ENCODE measurements around the gene RIN3.
"Not testable (repeated sequence)": the region's sequence is repeated elsewhere in the genome, so short reads cannot be mapped to it uniquely, and the experiment has no call there.

The RIN3 gene

DNA sequence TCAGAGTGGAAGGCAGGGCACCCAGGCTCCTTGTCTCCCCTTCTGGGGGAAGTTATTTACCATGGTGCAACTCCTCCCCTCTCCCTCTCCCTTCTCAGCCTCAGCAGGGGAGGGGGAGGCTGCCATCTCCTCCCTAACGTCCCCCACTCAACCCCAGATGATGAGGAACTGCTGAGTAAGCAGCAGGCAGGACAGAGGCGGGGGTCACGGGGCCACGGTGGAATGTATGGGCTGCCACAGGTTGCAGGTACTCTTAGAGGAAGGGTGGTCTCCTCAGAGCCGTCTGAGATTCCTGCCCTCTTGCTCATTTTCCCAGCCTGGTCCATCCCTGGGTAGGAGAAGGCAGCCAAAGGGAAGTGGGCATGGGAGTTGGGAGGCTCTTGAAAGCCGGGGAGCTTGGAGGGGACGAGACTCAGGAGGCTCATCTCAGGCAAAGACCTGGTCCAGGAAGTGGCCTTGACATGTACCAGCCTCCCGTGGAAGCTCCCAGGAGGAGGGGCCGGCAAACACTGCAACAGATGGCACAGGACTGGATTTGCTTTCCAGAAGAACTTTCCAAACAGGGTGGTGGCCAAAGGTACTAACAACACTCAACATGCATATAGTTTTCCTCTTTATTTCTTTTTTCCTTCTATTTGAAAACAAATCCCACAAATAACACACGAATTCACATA, 19.0 kb downstream of the RIN3 start:
- no peak for DNase-seq

DNA sequence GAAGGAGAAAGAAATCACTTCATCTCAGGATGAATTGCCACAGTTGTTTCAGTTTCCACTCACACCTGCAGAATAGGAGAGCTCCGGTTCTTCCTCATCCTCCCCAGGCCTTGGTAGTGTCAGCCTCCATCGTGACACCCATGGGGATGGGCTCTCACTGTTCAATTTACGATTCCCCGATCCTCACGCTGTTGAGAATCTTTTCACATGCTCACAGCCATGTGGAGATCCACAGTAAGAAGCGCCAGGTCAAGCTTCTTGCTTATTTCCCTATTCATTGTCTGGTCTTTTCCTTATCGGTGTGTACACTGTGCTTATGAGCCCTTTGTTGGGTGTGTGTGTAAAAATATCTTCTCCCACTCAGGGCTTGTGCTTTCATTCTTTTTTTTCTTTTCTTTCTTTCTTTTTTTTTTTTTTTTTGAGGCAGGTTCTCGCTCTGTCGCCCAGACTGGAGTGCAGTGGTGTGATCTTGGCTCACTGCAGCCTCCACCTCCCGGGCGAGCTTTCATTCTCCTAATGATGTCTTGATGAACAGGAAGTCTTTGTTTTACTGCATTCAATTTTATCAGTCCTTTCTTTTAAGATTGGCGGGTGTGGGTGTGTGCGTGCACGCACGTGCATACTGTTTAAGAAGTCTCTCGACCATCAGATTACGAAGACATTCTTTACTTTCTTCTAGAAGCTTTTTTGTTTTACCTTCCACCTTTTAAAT, 21.5 kb downstream of the RIN3 start:
- DNase-seq = no peak

DNA sequence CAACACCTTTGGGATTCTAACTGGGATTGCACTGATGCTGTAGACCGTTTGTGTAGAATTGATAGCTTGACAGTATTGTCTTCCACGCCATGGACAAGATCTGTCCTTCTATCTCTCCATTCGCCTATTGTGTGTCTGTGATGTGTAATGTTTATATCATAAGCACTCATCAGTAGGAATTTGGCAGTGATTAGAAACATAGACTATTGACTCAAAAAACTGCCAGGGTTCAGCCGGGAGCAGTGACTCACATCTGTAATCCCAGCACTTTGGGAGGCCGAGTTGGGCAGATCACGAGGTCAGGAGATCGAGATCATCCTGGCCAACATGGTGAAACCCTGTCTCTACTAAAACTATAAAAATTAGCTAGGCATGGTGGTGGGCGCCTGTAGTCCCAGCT, 22.6 kb downstream of the RIN3 start:
- DNase-seq = not testable (repeated sequence)

DNA sequence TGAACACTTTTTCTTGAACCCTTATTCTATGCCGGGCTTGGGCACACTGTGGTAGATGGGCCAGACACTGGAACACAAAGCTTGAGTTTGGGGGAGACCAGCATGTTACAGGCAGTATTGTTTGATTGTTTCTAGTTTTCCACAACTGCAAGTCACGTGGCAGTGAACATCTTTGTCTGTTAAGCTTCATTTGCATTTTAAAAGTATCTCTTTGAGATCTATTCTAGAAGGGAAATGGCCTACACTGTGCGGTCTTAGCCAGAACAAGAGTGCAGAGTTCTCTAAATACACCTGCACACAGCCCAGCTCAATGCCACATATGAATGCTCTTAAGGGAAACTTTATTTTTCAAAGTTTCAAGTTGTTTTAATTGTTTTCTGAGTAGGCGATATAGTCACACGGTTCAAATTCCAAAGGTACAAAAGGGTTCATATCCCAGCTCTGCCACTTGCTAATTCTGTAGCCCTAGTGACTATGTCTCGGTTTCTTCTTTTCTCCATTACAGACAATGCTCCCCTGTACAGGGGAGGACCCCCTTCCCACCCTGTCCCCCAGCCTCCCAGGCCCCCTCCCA, 24.9 kb downstream of the RIN3 start:
- no peak for DNase-seq

DNA sequence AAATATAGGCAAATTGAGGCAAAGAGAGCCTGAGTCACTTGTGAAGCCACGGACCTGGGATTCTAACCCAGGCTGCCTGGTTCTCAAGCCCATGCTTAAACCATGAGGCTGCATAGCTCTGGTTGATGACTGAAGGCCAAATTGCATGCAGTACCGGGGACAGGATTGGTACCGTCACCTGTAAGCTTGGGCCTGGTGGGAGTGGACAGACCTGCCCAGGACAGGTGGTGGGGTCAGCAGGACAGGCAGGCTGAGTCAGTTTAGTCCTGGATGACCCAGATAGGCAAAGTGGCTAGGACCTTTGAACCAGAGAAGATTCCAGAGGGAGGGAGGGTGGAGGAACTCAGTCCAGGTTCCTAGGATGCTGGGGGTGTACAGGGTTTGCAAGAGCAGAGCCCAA, 25.8 kb downstream of the RIN3 start:
- no peak for DNase-seq

DNA sequence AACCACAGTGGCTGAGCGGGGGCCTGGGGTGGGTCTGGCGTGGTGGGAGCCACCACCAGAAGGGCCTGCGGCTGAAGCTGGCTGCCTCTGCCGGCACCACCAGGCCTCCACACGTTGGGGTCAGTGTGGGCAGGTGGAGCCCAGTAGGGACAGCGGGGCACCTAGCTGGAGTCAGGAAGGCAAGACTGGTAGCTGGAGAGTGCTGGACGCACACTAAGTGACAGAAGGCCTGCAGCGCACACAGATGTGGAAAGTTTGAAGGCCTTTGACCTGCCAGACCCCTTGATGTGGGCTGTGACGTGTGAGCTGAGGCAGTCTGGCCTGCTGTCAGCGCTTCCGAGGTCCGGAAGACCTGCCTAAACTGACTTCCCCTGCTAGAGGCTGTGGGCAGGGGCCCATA, 26.3 kb downstream of the RIN3 start:
- no peak for DNase-seq

DNA sequence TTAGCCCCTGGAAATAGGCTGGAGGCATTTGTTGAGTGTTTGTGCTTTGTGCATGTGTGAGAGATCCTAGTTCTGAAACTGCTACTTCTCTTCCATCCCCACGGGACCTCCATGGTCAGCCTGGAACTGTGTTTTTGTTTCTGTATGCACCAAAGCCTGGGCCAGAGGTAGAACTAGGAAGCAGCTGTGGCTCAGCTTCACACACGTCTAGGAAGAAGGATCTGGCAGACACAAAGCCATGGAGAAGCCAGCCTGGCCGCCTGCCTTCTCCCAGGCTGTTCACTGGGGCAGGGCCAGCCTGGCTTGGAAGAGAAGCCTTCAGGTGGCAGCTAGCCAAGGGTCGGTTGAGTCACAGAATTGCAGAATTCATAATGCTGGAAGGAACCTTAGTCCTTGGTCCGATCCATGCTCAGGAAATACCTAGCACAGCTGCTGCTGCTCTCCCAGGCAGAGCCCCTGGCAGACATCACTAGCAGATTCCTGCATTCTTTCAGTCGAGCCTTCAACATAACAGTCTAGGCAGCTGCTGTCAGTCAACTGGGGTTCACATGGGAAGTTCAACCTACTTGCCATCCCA, 27.0 kb downstream of the RIN3 start:
- DNase-seq = no peak

DNA sequence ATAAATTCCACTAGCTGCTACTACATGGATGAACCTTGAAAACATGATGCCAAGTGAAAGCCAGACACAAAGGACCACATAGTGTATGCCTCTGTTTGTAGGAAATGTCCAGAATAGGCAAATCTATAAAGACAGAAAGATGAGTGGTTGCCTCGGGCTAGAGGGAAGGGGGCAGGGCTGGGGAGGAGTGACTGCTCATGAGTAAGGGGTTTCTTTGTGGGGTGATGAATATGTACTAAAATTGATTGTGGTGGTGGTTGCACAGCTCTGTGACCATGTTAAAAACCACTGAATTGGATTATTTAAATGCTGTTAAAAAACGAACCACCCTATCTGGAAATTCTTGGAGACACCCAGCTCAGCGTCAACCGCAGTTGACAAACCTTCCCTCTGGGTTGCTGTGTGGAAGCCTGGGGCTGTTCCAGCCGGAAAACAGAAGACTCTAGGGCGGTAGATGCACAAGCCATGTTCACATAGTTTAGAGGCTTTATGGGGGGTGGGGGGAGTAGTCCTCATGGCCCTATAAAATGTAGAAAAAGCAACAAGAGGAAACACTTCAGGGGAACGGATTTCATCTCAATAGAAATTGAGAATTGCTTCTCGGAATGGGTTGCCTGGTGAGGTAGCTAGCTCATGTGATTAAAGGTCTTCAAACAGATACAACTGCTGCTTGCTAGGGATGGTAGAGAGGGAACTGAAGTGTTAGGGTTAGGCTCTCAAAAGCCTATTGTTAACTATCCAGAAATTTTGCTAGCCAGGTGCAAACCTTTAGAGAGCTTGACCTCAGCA, 29.4 kb downstream of the RIN3 start:
- DNase-seq = no peak

DNA sequence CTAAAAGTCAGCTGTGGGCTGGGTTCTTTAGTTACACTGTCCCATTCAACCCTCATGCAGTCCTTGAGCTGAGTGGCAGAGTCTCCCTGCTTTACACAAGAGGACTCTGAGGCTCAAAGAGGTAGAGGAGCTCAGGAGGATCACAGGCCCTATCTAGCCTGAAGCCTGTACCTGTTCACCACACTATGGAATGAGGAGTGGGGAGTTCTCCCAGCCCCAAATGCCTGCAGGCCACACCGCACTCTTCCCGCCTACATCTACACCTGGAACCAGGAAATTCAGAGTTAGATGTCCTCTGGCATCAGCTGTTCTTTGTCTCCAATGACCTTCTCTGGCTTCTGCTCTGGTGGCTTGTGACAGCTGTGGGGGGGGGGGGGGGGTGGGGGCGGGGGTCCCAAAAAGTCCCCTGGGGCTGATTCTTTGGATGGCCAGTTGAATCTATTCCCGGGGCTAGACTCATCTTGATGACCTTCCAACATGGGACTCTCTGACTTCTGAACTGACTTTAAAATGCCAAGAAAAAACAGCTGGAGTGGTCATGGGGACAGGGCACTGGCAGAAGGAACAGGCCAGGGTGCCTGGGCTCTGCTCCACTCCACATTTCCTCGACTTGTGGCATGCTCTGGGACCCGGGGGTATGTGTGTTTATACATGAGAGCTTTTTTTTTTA, 30.6 kb downstream of the RIN3 start:
- no peak for DNase-seq

DNA sequence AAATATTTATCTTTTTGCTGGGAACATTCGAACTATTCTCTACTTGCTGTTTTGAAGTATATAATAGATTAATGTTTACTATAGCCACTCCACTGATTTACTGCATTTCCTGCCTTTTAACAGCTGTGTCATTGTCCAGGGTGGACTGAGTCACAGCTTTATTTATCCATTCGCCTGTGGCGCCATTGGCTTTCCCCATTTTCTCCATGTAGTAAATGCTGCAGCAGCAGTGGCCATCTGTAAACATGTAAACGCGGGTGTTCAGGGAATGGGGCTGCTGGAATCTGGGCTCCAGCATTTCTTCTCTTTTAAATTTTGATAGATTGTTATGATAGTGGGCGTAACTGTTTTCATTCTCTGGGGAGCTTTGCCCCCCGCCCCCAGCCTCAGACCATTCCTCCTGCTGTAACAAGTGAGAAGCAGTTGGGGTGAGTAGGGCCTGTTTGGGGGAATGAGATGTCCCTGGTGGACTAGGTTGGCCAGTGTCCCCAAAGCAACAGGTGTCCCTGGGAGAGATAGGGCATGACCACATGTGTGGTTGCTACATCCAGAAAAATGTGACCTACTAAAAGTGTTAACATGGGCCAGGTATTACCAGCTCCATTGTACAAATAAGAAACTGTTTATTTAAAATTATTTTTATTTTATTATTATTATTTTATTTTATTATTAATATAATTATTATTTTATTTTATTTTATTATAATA, 32.9 kb downstream of the RIN3 start:
- no peak for DNase-seq

DNA sequence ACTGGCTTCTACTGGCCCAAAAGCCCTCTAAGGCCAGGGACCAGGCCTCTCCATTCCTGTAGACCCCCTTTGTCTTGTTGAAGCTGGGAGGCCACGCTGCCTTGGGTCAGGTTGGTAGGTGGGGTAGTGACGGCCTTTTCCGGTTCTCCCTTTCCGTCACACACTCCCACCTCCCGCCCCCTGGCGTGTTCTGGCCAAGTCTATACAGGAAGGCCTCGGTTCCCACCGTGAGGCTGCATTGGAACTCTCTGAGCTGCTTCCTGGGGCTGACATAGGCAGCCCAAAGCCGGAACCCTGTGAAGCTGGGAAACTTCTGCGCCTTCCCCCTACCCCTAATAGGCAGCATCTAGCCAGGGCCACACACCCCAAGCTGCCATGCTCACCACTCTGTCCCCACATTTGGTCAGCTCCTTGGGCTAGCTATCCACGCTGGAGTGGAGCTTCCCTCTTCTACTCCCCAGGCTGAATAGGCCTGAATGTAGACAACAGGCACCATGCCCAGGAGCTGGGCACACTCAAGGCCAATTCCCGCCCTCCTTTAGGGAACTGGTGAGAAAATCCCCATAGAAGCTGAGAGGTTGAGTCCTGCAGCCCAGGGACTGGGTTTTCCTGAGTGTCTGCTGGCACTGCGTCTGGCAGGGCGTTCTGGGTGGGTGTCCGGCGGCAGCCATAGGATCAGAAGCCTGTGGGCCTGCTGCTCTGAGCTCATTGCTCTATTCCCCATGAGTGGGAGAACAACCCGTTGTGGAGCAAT, 35.7 kb downstream of the RIN3 start:
- DNase-seq = no peak

DNA sequence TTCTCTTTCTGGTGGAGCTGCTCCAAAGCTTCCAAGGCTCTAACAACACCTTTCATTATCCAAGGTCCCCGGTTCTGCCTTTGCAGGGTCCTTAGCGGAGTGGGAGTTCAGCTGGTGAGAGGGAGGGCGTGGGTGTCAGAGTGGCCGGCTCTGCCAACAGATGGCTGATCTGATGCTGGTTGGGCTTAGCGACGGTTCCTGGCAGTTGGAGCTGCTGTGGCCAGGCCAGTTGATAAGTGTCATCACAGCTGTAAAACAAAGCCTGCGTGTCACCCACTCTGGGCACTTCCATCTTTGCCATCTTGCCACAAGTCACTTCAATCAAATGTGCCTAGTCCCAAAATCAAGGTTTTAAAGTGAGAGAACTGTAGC, 36.3 kb downstream of the RIN3 start:
- DNase-seq = no peak

DNA sequence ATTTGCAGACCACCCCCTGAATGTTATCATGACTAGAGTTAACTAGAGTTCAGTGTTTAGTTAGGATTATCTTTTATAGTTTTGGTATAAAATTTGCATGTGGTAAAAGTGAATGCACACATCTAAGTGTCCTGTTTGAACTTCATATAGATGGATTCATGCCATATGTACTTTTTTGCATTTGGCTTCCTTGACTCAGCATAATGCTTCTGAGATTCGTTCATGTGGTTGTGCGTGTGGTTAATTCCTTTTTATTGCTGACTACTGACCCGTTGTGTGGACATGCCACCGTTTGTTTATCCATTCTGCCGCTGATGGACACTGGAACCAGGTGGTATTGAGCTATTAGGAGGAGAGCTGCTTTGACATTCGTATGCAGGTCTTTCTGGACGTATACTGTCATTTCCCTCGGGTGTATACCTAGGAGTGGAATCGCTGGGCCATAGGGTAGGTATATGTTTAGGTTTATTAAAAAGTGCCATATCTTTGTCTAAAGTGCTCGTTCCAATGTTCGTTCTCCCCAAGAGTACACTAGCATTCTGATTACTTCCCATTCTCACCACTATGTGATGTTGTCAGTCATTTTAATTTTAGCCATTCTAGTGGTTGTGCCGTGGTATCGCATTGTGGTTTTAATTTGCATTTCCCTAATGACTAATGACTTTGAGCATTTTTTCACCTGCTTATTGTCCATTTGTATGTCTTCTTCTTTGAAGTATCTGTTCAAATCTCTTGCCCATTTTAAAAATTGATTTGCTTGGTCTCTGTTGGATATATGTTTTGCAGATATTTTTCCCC, 37.7 kb downstream of the RIN3 start:
- DNase-seq = no peak

DNA sequence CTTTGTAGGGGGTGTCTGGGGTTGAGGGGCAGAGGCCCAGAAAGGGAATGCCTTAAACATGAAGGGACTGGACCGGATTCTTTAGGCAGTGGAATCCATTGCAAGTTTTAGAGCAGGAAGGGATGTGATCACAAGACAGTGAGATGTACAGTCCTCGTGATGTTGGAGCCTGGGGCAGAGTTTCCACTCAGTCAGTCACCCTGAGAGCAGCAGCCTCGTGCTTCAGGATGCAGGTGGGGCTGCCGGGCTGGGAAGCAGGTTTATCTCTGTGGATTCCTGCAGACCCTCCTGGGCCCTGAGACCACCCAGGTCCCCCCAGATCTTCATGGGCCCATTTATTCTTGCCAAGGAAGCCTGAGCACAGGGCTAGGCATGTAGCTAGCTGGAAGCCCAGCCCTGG, 38.5 kb downstream of the RIN3 start:
- DNase-seq = no peak

DNA sequence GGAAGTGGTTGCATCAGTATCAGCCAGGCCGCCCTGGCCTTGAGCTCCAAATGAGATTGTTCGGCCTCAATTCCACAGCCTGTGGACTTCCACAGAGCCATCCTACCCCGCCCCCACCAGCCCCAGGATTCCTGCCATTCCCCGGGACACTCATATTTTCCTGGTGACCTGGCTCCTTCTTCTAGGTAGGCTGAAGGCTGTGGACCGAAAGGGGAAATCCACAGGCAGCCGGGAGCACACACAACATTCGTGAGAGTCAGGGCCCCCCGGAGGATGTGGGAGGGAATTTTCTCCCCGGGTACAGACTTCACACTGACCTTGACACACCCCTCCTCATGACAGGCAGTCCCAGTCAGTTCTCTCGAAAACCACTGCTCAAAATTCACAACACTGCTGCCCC, 39.9 kb downstream of the RIN3 start:
- DNase-seq = no peak

DNA sequence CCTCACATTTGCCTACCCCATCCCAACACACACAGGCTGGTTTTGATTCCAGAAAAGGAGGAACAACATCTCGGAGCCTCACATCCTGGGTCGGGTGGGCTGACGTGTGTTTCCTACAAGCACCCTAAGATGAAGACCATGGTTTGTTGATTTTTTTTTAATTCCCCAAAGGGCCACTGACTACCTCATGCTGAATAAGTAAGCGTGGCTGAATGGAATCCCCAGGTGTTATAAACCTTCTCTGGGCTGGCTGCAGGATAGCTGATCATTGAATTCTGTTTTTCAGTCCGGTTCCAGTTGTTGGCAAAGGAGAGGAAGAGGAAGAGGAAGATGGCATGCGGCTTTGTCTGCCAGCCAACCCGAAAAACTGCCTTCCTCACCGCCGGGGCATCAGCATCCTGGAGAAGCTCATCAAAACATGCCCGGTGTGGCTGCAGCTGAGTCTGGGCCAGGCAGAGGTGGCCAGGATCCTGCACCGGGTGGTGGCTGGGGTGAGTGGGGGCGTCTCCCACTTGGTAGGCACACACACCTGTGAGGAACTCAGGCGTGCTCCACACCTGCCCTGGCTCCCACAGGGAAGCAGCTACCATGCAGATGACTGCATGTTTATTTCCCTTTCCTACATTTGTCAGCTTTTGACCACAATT, 42.0 kb downstream of the RIN3 start:
- DNase-seq = no peak

DNA sequence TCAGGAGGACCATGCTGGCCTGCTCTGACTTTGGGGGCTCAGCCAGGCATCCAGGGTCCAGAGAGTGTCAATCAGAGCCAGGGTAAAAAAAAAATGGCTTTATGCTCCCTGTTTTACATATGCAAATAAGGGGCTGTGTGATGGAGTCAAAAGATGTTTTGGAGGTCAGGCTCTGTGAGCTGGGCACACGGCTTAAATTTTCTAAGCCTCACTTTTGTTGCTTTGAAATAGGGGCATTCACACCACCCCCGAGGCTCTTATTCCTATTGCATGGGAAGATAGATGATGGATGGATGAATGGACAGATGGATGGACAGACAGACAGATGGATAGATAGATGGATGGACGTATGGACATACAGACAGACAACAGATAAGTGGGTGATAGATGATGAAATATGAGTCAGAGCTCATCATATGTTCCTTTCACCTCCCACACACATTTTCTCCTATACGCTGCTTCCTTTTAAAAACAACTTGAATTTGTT, 42.7 kb downstream of the RIN3 start:
- no peak for DNase-seq

DNA sequence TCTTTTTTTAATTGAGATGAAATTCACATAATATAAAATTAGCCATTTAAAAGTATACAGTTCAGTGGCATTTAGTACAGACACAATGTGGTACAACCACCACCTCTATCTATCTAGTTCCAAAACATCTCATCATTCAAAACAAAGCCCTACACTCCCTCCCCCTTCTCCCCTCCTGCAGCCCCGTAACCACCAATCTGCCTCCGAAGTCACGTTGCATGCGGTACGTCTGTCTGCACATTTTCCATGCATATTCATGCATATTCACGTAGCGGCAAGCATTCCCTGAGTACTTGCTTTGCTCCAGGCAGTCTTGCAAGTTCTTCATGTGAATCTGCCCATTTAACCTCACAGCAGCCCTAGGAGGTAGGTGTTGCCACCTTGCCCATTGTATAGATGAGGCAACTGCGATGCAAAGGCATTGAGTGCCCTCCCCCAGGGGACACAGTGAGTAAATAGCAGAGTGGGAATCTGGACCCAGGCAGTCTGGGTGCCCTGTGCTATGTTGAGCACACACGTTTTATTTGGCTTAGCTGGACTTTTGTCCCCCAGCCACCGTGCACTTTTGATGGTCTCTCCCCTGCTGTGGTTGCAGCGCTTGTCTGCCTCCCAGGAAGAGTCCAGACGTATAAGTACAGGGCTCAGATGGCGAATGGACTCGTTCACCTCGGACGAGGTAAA, 43.4 kb downstream of the RIN3 start:
- DNase-seq = no peak

DNA sequence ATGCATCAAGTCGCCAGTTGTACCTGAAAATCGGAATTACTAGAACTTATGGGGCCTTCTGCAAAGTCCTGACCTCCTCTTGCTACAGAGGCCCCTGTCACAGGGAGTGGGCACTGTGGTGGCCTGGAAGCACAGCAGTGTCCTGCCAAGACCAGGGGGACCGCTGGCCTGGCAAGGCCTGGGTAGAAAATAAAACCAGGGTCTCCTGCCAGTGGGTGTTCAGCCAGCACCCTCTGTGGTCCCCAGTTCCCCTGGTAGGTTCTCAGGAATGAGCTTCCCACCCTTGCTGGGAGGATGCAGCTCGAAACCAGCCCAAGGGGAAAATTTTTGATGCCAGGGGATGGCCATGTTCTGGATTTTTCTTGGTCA, 43.9 kb downstream of the RIN3 start:
- DNase-seq = no peak

Data from NCI-H1930 (cell line).